ENCODE results near the gene TMEM62.
"Not testable (repeated sequence)": the region's sequence is repeated elsewhere in the genome, so short reads cannot be mapped to it uniquely, and the experiment has no call there.

TMEM62 gene

DNA sequence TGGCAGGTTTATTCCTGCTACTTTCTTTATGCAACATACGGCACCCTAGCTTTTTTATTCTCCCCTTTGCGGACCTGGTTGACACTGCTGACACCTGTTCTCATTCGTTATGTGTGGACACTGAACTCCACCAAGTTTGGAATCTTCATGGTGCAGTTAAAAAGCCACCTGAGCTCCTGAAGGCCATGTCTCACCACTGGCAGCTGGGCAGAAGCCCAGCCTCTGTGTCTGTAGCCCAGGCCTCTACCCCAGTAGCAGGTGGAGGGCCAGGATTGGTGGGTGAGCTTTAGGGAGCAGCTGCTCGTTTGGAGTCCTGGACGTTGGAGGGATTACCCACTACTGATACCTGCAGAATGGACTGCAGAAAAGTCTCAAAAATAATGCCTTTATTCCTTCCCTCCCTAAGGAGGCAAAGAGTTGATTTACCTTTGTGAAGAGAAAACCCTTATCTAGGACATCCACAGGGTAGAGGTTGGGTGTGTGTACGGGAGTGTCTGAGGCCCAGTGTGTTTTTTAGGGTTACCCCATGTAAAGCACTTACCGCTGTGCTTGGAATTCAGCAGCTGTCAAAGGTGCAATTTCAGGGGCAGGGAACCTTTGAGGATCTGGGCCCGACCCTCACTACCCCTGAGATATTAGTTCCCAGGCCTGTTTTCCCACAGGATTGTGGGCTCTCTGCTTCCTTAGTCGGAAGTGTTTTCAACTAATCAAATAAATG lies 51.2 kb downstream of the TMEM62 start:
- DNase-seq: no peak

DNA sequence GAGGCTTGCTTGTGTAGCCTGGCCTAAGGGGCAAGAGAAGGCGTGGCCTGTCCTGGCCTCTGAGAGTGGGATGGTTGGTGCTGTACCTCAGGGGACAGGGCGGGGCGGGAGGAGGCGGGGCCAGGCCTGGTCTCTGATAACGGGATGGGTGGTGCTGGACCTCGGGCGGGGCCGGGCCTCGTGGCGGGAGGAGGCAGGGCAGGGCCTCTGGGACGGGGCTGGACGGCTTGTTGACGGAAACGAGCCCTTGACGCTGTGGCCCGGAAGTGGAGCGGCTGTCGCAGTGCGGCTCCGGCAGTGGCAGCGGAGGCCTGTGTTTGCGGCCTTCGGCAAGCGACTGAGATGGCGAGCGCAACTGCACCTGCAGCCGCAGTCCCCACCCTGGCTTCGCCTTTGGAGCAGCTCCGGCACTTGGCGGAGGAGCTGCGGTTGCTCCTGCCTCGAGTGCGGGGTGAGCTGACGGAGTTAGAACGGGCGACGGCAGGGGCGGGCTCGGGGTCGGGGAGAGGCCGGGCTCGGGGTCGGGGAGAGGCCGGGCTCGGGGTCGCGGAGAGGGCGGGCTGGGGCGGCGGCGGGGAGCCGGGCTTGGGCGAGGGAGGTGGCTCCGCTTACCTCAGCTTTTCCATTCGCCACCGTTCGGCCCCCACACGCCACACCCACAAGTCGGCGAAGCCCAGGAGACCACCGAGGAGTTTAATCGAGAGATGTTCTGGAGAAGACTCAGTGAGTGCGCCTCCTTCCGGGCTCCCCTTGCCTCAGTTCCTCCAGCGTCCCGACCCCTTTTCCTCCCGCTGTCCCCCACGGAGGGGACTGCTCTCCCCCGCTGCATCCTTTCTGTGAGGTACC lies 52.0 kb downstream of the TMEM62 start, which contains the start of gene CCNDBP1:
Gene CCNDBP1, plus strand, starts transcription at position 247 of the 846 bp plus-strand sequence. Its CDS starts 96 bp downstream, at position 343.
- DNase-seq: peak; percentile 93

- DNase-seq: no peak
Measured at GRCh38 chr15:43186003-43186353, 52.6 kb downstream of the TMEM62 start.

GRCh38 chr15:43187544-43188155 lies 54.3 kb downstream of the TMEM62 start:
- DNase-seq: no peak

- no peak for DNase-seq
Measured at GRCh38 chr15:43189296-43189695, 55.9 kb downstream of the TMEM62 start.

GRCh38 chr15:43190178-43190577 lies 56.8 kb downstream of the TMEM62 start:
- DNase-seq: no peak

DNA sequence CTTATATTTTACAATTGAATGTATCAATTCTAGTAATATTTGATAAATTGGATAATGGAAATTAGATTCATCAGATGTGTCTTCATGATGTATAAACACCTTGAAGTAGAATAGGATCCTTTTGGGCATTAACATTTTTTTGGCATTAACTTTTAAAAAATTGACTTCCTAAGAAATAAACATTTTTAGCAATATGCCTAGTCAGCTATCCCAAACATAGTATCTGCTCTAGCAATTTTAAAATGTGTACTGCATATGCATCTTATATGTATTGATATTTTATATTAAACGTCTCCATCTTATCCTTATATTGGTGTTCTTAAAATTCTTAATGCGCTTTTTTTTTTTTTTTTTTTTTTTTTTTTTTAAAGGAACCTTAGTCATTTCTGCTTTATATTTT lies 60.3 kb downstream of the TMEM62 start:
- no peak for DNase-seq

DNA sequence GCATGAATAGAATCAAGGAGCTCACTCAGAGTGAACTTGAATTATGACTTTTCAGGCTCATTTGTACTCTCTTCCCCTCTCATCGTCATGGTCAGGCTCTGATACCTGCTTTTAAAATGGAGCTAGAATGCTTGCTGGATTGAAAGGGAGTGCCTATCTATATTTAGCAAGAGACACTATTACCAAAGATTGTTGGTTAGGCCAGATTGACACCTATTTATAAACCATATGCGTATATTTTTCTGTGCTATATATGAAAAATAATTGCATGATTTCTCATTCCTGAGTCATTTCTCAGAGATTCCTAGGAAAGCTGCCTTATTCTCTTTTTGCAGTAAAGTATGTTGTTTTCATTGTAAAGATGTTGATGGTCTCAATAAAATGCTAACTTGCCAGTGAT lies 61.4 kb downstream of the TMEM62 start:
- no peak for DNase-seq

DNA sequence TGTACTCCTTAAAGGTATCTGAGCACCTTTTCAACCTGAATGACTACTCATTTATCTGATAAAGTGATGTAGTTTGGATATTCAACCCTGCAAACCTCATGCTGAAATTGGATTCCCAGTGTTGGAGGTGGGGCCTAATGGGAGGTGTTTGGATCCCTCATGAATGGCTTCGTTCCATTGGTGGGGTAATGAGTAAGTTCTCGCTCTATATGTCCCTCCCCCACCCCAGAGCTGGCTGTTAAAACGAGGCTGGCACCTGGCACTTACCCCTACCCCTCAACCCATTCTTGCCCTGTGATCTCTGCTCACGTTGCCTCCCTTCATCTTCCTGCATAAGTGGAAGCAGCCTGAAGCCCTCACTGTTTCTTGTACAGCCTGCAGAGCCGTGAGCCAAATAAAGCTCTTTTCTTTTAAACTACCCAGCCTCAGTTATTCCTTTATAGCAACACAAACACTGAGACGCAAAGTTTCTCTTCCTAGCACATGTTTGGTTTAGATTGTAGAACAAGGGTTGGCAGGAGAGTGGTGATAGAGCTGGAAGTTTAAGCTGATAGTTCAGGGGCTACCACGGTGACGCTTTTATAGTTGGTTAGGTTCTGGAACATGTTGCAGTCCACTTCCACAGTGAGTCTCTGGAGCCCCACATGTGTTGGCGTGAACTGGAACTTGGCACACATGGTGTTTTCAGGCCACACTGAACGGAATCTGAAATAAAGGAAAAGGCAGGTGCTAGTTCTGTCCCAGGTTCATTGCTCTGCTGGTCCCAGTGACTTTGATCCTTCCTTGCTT lies 63.6 kb downstream of the TMEM62 start:
- no peak for DNase-seq

DNA sequence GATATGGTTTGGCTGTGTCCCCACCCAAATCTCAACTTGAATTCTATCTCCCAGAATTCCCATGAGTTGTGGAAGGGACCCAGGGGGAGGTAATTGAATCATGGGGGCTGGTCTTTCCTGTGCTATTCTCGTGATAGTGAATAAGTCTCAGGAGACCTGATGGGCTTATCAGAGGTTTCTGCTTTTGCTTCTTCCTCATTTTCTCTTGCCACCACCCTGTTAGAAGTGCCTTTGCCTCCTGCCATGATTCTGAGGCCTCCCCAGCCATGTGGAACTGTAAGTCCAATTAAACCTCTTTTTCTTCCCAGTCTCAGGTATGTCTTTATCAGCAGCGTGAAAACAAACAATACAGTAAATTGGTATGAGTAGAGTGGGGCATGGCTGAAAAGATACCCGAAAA lies 64.4 kb downstream of the TMEM62 start:
- not testable (repeated sequence) for DNase-seq

DNA sequence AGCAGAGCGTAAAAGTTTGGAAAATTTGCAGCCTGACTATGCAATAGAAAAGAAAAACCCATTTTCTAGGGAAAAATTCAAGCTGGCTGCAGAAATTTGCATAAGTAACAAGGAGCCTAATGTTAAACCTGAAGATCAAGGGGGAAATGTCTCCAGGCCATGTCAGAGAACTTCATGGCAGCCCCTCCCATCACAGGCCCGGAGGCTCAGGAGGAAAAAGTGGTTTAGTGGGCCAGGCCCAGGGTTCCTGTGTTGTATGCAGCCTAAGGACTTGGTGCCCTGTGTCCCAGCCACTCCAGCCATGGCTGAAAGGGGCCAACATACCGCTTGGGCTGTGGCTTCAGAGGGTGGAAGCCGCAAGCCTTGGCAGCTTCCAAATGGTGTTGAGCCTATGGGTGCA lies 65.2 kb downstream of the TMEM62 start:
- not testable (repeated sequence) for DNase-seq

- DNase-seq: no peak
Measured at GRCh38 chr15:43198992-43199391, 65.6 kb downstream of the TMEM62 start.

DNA sequence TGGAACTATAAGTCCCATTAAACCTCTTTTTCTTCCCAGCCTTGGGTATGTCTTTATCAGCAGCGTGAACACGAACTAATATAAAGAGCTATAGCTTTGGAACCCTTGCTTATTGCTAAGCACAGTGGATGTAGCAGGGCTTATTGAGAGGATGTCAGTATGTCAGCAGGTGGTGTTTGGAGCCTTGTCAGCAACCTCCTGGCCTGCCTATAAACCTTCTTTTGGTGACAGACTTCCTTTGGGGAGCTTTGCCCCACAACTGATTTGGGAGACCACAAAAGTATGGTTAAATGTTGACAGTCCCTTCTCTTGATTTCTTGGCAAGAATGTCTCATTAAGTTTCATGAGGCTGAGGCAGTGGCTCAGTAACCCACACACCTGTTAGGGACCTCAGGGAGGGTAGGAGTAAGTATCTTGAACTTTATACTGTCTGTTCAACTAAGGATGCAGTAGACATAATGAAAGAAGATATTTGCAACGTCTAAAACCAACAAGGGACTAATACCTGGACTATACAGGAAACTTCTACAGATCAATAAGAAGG lies 66.6 kb downstream of the TMEM62 start:
- no peak for DNase-seq

GRCh38 chr15:43204016-43204901 lies 70.9 kb downstream of the TMEM62 start:
- peak; percentile 20 for DNase-seq

DNA sequence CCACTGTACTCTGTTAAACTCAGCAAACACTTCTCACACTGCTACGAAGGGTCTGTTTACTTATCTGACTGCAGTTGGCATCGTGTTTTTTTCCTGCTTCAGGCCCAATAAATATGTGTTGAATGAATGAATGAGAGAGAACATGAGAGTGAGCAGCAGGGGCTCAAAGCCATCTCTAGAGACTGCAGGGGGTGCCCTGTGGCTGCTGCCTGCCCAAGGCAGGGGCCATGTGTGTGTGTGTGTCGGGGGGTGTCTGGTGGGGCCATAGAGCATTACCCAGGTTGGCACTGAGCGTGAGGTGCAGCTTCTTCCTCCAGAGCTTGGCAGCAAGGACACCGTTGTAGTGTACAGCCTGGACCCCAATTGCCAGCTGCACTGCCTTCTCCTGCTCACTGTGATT lies 72.7 kb downstream of the TMEM62 start:
- DNase-seq: no peak

- no peak for DNase-seq
Measured at GRCh38 chr15:43207024-43207423, 73.6 kb downstream of the TMEM62 start.

DNA sequence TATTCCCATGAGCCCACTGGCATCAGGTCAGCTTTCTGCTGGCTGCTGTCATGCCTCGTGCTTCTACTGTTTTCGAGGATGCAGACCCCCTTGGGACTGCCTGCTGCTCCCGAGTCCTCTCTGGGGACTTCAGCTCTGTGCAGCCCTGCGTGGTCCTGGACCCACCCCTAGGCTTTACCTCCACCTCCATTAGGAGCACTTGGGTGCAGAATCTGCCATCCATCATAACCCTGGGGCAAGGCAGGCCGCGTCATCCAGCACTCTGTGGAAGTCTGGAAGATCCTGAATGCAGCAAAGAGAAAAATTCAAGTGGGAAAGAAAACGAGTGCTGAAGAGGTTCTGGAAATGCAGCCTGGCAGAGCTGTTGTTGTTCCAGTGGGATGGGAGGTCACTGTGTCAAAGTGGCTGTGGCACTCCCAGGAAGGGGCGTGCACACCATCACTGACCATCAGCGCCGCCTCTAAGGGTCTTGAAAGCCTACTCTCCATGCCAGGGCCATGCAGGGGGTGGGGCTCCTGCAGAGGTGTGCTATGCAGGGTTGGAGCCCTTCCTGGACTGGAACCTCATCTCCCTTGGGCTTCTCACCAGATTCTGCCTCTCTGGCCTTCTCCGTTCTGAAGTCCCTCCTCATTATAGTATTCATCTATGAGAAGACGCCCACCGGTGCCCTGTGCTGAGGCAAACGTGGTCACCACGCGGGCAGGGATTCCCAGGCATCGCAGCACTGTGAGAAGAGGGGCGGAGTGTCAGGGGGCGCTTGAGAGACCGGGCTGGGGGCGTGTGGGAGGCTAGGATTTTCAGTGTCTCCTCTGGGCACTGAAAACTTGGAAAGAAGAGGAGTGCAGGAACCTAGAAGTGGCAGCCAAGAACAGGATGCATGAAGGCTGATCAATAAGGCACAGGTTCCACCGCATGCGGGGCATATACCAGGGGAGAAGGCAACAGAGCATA lies 74.9 kb downstream of the TMEM62 start:
- no peak for DNase-seq

- DNase-seq: no peak
Measured at GRCh38 chr15:43209059-43209824, 75.9 kb downstream of the TMEM62 start.

DNA sequence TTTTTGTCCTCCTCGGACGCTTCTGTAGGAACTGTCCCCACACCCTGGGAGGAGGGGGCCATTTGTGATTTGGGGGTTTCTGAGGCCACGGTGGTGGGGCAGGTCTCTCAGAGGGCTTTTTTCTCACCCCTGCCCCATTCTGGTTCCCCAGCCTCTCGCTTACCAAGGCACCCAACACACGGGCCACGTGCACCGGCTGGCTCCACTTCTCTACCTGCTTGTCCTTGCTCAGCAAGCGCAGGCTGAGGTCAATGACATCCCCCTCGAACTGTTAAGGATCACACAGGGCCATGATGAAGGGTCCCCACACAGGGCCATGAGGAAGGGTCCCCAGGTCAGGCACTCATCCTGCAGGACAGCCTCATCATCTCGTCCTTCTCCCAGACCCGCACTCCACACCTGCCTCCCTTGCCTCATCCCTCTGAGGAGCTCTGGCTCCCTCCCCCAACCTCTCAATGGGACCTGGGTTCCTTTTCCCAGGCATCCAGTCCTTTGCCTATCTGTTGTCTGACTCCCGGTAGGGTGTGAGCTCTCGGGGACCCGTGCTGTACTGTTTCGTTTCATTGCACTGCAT lies 76.9 kb downstream of the TMEM62 start:
- no peak for DNase-seq

Data from CD4-positive, alpha-beta T cell treated with Interferon gamma for 1 hour (primary cell).